H9 (cell line): ENCODE data around the gene DNER. TPM values are rescaled to one million over a fixed set of nuclear protein-coding genes. Genes with fewer than 3 reads are reported as not detected.
A peak's percentile ranks its signal among the peaks of the same experiment; 100 is the strongest.

Experiments used
- DNase-seq: peaks from one replicate; pipeline ENCODE4 v3.0.0-alpha.2; 2017
- H2AFZ ChIP-seq: one replicate; pipeline ENCODE4 v1.6.1; 2013; ENCODE audit warnings: mild to moderate bottlenecking, low read length, control low read depth, moderate library complexity
- H2AK5ac ChIP-seq: 2 replicates; pipeline ENCODE4 v1.6.1; 2013; ENCODE audit warnings: low read length, control low read depth, mixed read lengths; ENCODE audit not compliant: insufficient read length
- H2BK120ac ChIP-seq: one replicate; pipeline ENCODE4 v1.6.1; 2013; ENCODE audit warnings: low read depth, mild to moderate bottlenecking, low read length, control low read depth, inconsistent platforms; ENCODE audit not compliant: poor library complexity, severe bottlenecking
- H2BK12ac ChIP-seq: 2 replicates; pipeline ENCODE4 v1.6.1; 2013; ENCODE audit warnings: low read length, control low read depth, mixed read lengths, low read depth; ENCODE audit not compliant: insufficient read length
- H2BK15ac ChIP-seq: 2 replicates; pipeline ENCODE4 v1.6.1; 2013; ENCODE audit warnings: low read depth, low read length, control low read depth
- H2BK20ac ChIP-seq: one replicate; pipeline ENCODE4 v1.6.1; 2013; ENCODE audit warnings: low read depth, mild to moderate bottlenecking, low read length, control low read depth, inconsistent platforms; ENCODE audit not compliant: poor library complexity, severe bottlenecking
- H2BK5ac ChIP-seq: 2 replicates; pipeline ENCODE4 v1.6.1; 2013; ENCODE audit warnings: low read length, control low read depth, mixed read lengths; ENCODE audit not compliant: insufficient read length
- H3K14ac ChIP-seq: 2 replicates; pipeline ENCODE4 v1.6.1; 2013; ENCODE audit warnings: low read length, control low read depth; ENCODE audit not compliant: insufficient read depth
- H3K18ac ChIP-seq: 2 replicates; pipeline ENCODE4 v1.6.1; 2013; ENCODE audit warnings: low read depth, mild to moderate bottlenecking, mixed read lengths, low read length, control low read depth; ENCODE audit not compliant: insufficient read length
- H3K23ac ChIP-seq: 2 replicates; pipeline ENCODE4 v1.6.1; 2013; ENCODE audit warnings: low read length, control low read depth, mixed read lengths, low read depth; ENCODE audit not compliant: insufficient read length
- H3K23me2 ChIP-seq: 2 replicates; pipeline ENCODE4 v1.6.1; 2013; ENCODE audit warnings: low read depth, mild to moderate bottlenecking, mixed read lengths, low read length, control low read depth; ENCODE audit not compliant: insufficient read length, poor library complexity, severe bottlenecking
- H3K27ac ChIP-seq: 2 replicates; pipeline ENCODE4 v1.5.1; 2013; ENCODE audit warnings: low read length, control low read depth, mixed read lengths, low read depth; ENCODE audit not compliant: insufficient read length
- H3K27me3 ChIP-seq: 2 replicates; pipeline ENCODE4 v1.6.1; 2013; ENCODE audit warnings: low read length, control low read depth, inconsistent platforms; ENCODE audit not compliant: insufficient read depth
- H3K4ac ChIP-seq: 2 replicates; pipeline ENCODE4 v1.6.1; 2013; ENCODE audit warnings: low read depth, mild to moderate bottlenecking, control low read depth, inconsistent platforms, low read length, moderate library complexity
- H3K4me1 ChIP-seq: 2 replicates; pipeline ENCODE4 v1.6.1; 2013; ENCODE audit warnings: low read length, control low read depth, inconsistent platforms; ENCODE audit not compliant: insufficient read depth
- H3K4me2 ChIP-seq: 2 replicates; pipeline ENCODE4 v1.6.1; 2013; ENCODE audit warnings: low read length, control low read depth, mixed read lengths; ENCODE audit not compliant: insufficient read length, insufficient read depth
- H3K56ac ChIP-seq: 2 replicates; pipeline ENCODE4 v1.6.1; 2013; ENCODE audit warnings: low read depth, mild to moderate bottlenecking, mixed read lengths, low read length, control low read depth; ENCODE audit not compliant: insufficient read length
- H3K79me1 ChIP-seq: 2 replicates; pipeline ENCODE4 v1.6.1; 2013; ENCODE audit warnings: low read depth, mild to moderate bottlenecking, moderate library complexity, low read length, control low read depth, inconsistent platforms; ENCODE audit not compliant: insufficient read depth, poor library complexity, severe bottlenecking
- H3K79me2 ChIP-seq: 2 replicates; pipeline ENCODE4 v1.6.1; 2013; ENCODE audit warnings: low read length, control low read depth, inconsistent platforms; ENCODE audit not compliant: insufficient read depth
- H3K9ac ChIP-seq: 2 replicates; pipeline ENCODE4 v1.6.1; 2013; ENCODE audit warnings: low read length, control low read depth, mixed read lengths; ENCODE audit not compliant: insufficient read length; ENCODE audit errors: extremely low read depth
- H3K9me3 ChIP-seq: one replicate; pipeline ENCODE4 v1.6.1; 2013; ENCODE audit warnings: low read depth, low read length, inconsistent platforms; ENCODE audit not compliant: control insufficient read depth
- H3T11ph ChIP-seq: one replicate; pipeline ENCODE4 v1.6.1; 2013; ENCODE audit warnings: mild to moderate bottlenecking, low read length, control low read depth, inconsistent platforms
- H4K20me1 ChIP-seq: one replicate; pipeline ENCODE4 v1.6.1; 2013; ENCODE audit not compliant: control insufficient read depth, insufficient read length, insufficient read depth
- H4K5ac ChIP-seq: 2 replicates; pipeline ENCODE4 v1.6.1; 2013; ENCODE audit warnings: low read depth, mild to moderate bottlenecking, mixed read lengths, low read length, control low read depth; ENCODE audit not compliant: insufficient read length
- H4K8ac ChIP-seq: replicated peaks from 2 replicates; pipeline ENCODE4 v1.6.1; 2013; ENCODE audit warnings: low read length, control low read depth, mixed read lengths, low read depth; ENCODE audit not compliant: insufficient read length
- H4K91ac ChIP-seq: 2 replicates; pipeline ENCODE4 v1.6.1; 2013; ENCODE audit warnings: low read depth, mild to moderate bottlenecking, moderate library complexity, mixed read lengths, low read length, control low read depth; ENCODE audit not compliant: insufficient read length
- H3K27ac Mint-ChIP-seq, 3 experiments: 2 replicates in 2 of 3; 3 replicates in 1 of 3; pipeline ENCODE4 v1.8.0; 2020 to 2021; ENCODE audit warnings: mixed read lengths in 3 of 3, mild to moderate bottlenecking in 1 of 3, moderate library complexity in 1 of 3
- H3K27me3 Mint-ChIP-seq: 2 replicates; pipeline ENCODE4 v1.8.0; 2021; ENCODE audit warnings: low read depth, mild to moderate bottlenecking, moderate library complexity, mixed read lengths
- H3K36me3 Mint-ChIP-seq, 3 experiments: 2 replicates in 2 of 3; 3 replicates in 1 of 3; pipeline ENCODE4 v1.8.0; 2020 to 2021; ENCODE audit warnings: low read depth in 3 of 3, mixed read lengths in 3 of 3; ENCODE audit not compliant: insufficient read depth in 1 of 3
- H3K4me1 Mint-ChIP-seq, 2 experiments: 2 replicates each; pipeline ENCODE4 v1.8.0; 2020; ENCODE audit warnings: mixed read lengths in 2 of 2
- H3K4me3 Mint-ChIP-seq, 2 experiments: 2 replicates in 1 of 2; 3 replicates in 1 of 2; pipeline ENCODE4 v1.8.0; 2020 to 2021; ENCODE audit warnings: mild to moderate bottlenecking in 2 of 2, mixed read lengths in 2 of 2, moderate library complexity in 1 of 2
- H3K9me3 Mint-ChIP-seq, 2 experiments: 2 replicates in 1 of 2; 3 replicates in 1 of 2; pipeline ENCODE4 v1.8.0; 2020; ENCODE audit warnings: mild to moderate bottlenecking in 2 of 2, mixed read lengths in 2 of 2, moderate library complexity in 1 of 2
- CTCF ChIP-seq: fragments of 200-600 bp; sonication (generic); conservative IDR thresholded peaks from 3 replicates; pipeline ENCODE4 v1.8.0; 2021; ENCODE audit warnings: antibody characterized with exemption, mild to moderate bottlenecking
- WGBS: extraction: QIAGEN DNeasy Blood & Tissue Kit; methylation state at CpG from one replicate; pipeline ENCODE4 v1.1.7; 2013; ENCODE audit warnings: missing lambda C conversion rate, low lambda C conversion rate, mixed read lengths; ENCODE audit not compliant: insufficient read length; ENCODE audit errors: extremely low coverage; 5-methylcytosine and 5-hydroxymethylcytosine counted together
- total RNA-seq: library from RNA; stranded (reverse); gene quantifications from 2 replicates; pipeline ENCODE4 v1.2.1, GENCODE V29; 2021

The DNER gene
- total RNA-seq, 1 experiment from 2014 or later: 1.0 TPM

- peak; percentile 70 for DNase-seq
- Histone ChIP-seq H2BK20ac (no peak overlapping the region), H4K20me1 (no peaks in the 10 kb centered on the region), H2BK15ac (no peak overlapping the region; the same call in 1 of the 2 replicates), H3K27me3 (peaks cover 8% of the 10 kb centered on the region; the same call in 1 of the 2 replicates), H3K79me1 (no peaks in the 10 kb centered on the region), H3K4me2 (peak overlapping the region; percentile 97), H3K23me2 (peaks cover 18% of the 10 kb centered on the region), H3T11ph (no peak overlapping the region), H2BK12ac (peak overlapping the region; percentile 57), H3K9ac (no peak overlapping the region), H3K4ac (no peak overlapping the region), H3K27ac (no peak overlapping the region), H2BK120ac (no peak overlapping the region), H3K79me2 (no peaks in the 10 kb centered on the region), H3K9me3 (no peaks in the 10 kb centered on the region), H3K18ac (peak overlapping the region; percentile 75), H3K56ac (no peak overlapping the region), H4K91ac (no peak overlapping the region), H3K23ac (no peak overlapping the region), H2AK5ac (no peak overlapping the region), H4K5ac (no peak overlapping the region), H2BK5ac (no peak overlapping the region), H2AFZ (no peak overlapping the region), H3K4me1 (0 out of 2 replicates have a peak, but pooled peaks cover 2% of the 10 kb centered on the region), H4K8ac (no peak overlapping the region), H3K14ac (peak overlapping the region; percentile 45; the same call in 1 of the 2 replicates)
- Mint-ChIP-seq H3K27ac (no peak overlapping the region), H3K9me3 (peaks cover 3 to 4% of the 10 kb centered on the region in 2 experiments; a peak in 2 of 5 replicates), H3K36me3 (no peaks in the 10 kb centered on the region; a peak in 2 of 7 replicates), H3K4me3 (peak overlapping the region; percentile 64 to 86), H3K27me3 (peaks cover 71% of the 10 kb centered on the region), H3K4me1 (peaks cover 14 to 17% of the 10 kb centered on the region in 2 experiments)
- WGBS: no CpG with 5 or more reads among the region's 61 CpGs
- TF ChIP-seq CTCF: peak; percentile 45; the same call in 2 of the 3 replicates
These were observed 830 bp downstream of the DNER start for GRCh38 chr2:229713371-229714079.
